ENCODE data around the gene GTF2F2.
"Not testable (repeated sequence)": the region's sequence is repeated elsewhere in the genome, so short reads cannot be mapped to it uniquely, and the experiment has no call there.

GTF2F2 gene

DNA sequence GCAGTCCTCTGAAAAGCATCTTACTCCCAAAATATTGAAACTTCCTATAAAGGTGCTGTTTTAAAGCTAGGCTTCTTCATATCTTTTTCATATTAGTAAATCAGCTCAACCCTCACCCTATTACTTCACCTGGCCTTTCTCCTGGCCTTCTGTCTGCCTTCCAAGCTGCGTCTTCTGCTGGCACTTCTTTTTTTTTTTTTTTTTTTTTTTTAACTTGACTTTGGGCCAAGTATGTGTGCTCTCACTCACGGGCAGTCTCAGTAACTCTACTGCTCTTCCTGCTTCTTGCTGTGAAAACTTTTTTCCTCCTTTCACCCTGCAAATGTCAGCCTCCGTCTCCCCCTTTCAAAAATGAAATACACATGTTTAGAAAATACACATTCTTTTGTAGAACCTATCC, 121.8 kb downstream of the GTF2F2 start:
- no peak for DNase-seq (ENCODE audit: extremely low spot score, insufficient read length, low read depth)
- no peak for FAIRE-seq

- FAIRE-seq (no peak), DNase-seq (ENCODE audit: extremely low spot score, insufficient read length, low read depth) (no peak)
Measured at GRCh38 chr13:45242524-45242923, 122.2 kb downstream of the GTF2F2 start.

- peak; percentile 33 for FAIRE-seq
- no peak for DNase-seq (ENCODE audit: extremely low spot score, insufficient read length, low read depth)
Measured at GRCh38 chr13:45243077-45243476, 122.8 kb downstream of the GTF2F2 start.

DNA sequence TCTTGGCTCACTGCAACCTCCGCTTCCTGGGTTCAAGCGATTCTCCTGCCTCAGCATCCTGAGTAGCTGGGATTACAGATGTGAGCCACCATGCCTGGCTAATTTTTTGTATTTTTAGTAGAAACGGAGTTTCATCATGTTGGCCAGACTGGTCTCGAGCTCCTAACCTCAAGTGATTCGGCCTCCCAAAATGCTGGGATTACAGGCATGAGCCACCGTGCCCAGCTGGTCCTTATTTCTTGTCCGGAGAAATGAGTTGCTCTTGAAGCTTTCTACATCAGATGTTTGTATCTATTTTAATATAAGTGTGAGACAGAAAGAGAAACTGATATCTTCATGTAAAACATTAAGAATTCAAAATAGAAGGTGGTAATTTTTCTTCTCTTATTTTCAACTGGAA, 124.4 kb downstream of the GTF2F2 start:
- not testable (repeated sequence) for DNase-seq (ENCODE audit: extremely low spot score, insufficient read length, low read depth); FAIRE-seq

- FAIRE-seq (no peak), DNase-seq (ENCODE audit: extremely low spot score, insufficient read length, low read depth) (no peak)
Measured at GRCh38 chr13:45249662-45250061, 129.4 kb downstream of the GTF2F2 start.

GRCh38 chr13:45254396-45254795, 134.1 kb downstream of the GTF2F2 start:
- FAIRE-seq (no peak), DNase-seq (ENCODE audit: extremely low spot score, insufficient read length, low read depth) (no peak)

GRCh38 chr13:45255247-45255987, 135.1 kb downstream of the GTF2F2 start:
- DNase-seq (ENCODE audit: extremely low spot score, insufficient read length, low read depth) (no peak), FAIRE-seq (no peak)

DNA sequence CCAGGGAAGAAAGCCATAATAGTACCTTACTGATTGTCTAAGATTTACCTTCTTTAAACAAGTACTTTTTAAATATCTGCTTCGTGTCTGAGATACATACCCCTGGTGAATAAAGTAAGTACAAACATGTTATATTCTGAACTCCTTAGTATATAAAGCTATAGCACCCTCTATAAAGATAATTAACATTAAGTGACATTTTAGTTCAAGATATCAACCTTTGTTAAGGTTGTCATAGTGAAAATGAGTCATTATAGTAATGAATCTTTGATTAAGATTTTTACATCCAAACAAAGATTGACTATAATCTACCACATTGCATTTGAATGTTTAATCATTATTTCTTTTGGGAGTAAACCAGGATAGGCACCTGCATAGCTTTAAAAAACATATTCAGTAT, 135.9 kb downstream of the GTF2F2 start:
- FAIRE-seq (no peak), DNase-seq (ENCODE audit: extremely low spot score, insufficient read length, low read depth) (no peak)

DNA sequence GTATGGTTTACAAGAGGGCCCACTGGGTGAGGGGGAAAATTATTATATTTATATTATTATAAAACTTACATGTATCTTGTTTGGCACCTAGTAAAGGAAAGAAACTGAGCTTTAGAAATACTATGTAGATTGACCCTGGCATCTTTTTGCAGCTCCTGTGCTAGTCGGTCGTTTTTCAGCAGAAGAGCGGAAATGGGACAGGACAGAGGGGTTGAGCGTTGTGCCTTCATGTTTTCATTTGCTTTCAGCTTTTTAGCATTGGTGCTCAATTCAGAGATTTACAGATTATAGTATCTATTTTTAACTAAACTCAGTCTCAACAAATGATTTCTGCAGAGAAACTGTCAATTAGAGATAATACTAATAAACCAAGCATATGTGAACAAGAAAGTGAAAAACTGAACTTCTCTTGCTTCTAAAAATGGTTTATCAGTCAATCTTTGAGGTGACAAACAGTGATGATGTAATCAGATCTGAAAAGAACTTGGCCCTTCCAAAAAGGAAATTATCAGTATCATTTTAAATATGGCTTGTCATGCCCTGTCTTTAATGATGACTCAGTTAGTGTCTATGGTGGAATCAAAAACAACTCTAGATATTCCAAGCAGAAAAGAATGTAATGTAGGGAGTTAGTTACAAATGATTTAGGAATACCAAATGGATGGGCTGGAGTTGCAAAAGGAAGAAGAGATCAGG, 137.5 kb downstream of the GTF2F2 start:
- FAIRE-seq (no peak), DNase-seq (ENCODE audit: extremely low spot score, insufficient read length, low read depth) (no peak)

DNA sequence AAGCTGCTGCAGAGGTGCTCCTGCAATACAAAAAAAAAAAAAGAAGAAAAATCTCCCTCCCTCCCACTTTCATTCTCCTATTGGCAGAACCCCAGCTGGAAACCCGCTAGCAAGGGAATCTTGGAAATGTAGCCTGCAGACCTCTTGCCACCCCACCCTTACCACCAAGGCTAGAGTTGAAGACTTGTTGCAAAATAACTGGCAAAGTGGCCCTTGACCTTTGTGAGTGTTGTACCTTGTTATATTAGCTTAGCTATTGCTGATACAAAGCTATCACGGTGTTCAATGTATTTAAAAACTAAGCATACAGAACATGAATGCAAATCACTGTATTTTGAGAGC, 138.0 kb downstream of the GTF2F2 start:
- no peak for DNase-seq (ENCODE audit: extremely low spot score, insufficient read length, low read depth)
- no peak for FAIRE-seq

DNA sequence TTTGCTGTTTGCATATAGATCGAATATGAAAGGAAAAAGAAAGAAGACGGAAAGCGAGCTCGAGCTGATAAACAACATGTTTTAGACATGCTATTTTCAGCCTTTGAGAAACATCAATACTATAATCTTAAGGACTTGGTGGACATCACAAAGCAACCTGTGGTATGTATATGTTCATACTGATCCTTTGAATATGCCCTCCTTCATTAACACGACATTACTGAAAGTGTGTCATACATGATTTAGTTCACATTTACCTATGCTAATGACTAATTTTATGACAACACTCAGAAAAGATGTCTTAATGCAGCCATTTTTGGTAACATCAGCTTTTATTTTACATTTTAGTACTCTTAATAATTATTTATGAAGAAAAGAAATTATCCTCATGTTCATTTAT, 146.9 kb downstream of the GTF2F2 start:
- no peak for DNase-seq (ENCODE audit: extremely low spot score, insufficient read length, low read depth)
- no peak for FAIRE-seq

- DNase-seq (ENCODE audit: extremely low spot score, insufficient read length, low read depth): no peak
- no peak for FAIRE-seq
Measured at GRCh38 chr13:45269204-45269603, 148.9 kb downstream of the GTF2F2 start.

DNA sequence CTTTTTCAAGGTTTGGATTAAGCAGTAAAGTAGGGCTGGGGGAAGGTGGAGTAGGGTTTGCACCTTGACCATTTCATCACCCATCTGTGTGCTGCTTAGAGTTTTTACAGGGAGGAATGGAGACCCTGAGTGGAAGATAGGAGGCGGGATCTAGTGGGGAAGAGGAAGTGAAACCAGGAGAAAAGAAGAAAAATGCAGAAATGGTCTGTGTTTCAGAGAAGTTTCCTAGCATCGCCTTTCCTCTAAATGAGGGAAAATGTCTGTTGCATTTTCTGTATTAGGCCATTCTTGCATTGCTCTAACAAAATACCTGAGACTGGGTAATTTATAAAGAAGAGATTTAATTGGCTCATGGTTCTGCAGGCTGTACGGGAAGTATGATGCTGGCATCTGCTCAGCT, 156.6 kb downstream of the GTF2F2 start:
- DNase-seq (ENCODE audit: extremely low spot score, insufficient read length, low read depth) (no peak), FAIRE-seq (no peak)

DNA sequence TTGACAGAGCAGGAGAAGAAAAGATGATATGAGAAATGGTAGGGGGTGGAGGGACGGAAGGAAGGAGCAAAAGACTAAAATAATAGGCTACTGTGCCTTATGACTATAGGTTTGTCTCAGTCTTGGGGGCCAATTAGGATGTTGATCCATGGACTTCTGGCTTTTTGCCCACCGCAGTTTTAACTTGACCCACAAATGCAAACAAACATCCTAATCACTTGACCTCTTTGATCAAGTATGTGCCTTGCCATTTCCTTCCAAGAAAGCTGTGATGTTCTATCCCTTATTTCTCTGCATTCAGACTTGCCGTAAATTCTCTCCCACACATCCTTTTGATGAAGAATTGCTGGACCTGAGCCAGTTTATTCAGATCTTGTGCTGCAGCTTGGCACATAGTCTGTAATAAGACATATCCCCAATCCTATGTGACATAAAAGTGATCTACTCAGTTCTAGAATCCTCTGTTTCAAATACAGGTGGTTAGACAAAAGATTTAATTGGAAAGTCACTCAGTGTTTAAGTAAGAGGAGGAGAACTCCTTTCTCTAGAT, 157.9 kb downstream of the GTF2F2 start:
- FAIRE-seq: no peak

DNA sequence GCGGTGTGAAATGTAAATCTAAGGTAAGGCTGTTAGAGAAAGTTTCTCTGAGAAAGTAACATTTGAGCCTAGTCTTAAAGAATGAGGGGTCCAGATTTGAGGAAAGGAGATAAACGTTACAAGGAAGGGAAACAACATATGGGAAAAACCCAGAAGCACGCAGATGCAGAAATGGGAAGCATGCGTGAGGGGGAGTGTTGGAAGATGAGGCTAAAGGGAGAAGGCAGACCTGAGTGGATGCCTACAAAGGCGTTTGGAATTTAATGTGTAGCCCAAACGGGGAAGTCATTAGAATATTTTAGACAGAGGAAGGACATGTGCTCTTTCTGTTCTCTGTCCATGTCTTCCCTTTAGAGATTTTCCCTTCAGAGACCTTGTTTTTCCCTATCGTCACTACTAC, 159.7 kb downstream of the GTF2F2 start:
- no peak for FAIRE-seq
- no peak for DNase-seq (ENCODE audit: extremely low spot score, insufficient read length, low read depth)

More for the DNA sequence above, 157.9 kb downstream of the GTF2F2 start:
- no peak for DNase-seq (ENCODE audit: extremely low spot score, insufficient read length, low read depth)

DNA sequence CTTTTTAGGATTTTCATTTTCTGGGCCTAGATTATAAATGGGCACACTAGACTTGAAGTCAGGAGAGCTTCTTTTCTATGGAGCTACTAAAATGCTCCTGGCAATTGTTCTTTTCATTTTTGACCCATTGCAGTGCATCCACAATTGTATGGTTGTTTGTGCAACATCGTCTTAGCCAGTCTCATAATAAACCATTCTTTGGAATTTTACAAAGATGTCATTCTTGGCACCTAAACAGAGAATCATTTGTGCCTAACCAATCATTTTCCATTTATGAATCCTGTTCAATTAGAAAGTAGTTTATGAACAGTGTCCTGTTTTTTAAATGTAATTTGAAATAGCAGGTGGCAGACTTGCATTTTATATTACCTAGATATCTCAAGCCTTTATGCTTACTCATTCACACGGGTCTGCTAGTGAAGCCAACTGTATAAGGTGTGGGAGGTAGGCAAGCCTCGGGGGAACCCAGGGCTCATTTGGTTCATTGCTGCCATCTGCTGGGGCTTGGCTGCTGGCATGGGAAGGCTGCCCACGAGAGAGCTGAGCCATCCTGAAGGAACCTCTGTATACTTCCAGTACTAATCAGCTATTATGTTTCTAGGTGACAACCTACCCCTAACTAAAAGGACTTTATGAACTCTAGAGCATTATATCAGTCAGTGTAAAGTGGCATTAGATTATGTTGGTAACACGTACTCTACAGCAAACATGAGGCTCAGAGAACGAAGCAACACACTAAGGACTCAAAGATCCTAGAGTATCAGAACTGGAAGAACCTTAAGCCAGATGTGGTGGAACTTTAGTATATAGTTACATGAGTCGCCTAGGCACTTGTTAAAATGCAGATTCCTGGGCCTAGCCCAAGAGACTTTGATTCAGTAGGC, 160.7 kb downstream of the GTF2F2 start:
- FAIRE-seq: peak; percentile 67
- DNase-seq (ENCODE audit: extremely low spot score, insufficient read length, low read depth): peak; percentile 46

DNA sequence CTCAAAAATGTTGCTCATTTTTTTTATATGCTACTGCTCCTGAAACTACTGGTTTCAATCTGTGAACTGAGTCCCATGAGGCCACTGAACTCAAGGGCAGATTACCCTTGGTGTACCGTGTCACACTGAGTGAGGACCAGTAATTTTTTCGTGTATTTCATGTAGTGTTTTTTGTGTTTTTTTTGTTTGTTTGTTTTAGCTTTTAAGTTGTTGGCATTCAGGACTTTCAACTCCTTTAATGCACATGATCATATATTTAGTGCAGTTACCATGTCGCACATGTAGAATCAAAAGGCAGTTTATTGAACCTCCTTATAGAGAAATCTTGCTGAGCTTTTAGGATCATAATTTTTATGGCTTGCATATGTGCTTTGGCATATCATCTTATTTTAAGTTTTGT, 162.7 kb downstream of the GTF2F2 start:
- FAIRE-seq (no peak), DNase-seq (ENCODE audit: extremely low spot score, insufficient read length, low read depth) (no peak)

GRCh38 chr13:45289936-45290563, 169.7 kb downstream of the GTF2F2 start:
- no peak for FAIRE-seq
- no peak for DNase-seq (ENCODE audit: extremely low spot score, insufficient read length, low read depth)

DNA sequence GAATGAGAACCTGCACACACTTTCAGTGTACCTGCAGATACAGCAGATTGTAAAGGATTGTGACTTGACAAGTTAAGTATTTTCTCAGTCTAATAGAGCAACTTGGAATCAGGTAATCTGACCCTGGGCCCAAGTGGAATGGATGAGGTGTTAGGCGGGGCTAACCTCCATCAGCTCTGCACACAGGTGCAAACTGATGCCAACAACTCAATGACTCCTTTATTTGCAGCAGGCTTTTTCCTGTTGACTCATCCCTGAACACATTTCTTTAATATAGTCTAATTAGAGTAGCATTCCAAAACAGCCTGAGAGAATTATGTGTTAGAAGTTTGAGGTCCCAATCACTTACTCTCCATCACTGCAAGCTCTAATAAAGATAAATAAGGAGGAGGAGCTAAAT, 171.9 kb downstream of the GTF2F2 start:
- no peak for DNase-seq (ENCODE audit: extremely low spot score, insufficient read length, low read depth)
- no peak for FAIRE-seq

- DNase-seq (ENCODE audit: extremely low spot score, insufficient read length, low read depth) (no peak), FAIRE-seq (no peak)
Measured at GRCh38 chr13:45295536-45295935, 175.2 kb downstream of the GTF2F2 start.
